ENCODE results near the gene KRCC1. TPM values are rescaled to one million over a fixed set of nuclear protein-coding genes. Genes with fewer than 3 reads are reported as not detected.

KRCC1 gene
- polyA plus RNA-seq, 1 donor from 2014 or later = 26.6 TPM

DNA sequence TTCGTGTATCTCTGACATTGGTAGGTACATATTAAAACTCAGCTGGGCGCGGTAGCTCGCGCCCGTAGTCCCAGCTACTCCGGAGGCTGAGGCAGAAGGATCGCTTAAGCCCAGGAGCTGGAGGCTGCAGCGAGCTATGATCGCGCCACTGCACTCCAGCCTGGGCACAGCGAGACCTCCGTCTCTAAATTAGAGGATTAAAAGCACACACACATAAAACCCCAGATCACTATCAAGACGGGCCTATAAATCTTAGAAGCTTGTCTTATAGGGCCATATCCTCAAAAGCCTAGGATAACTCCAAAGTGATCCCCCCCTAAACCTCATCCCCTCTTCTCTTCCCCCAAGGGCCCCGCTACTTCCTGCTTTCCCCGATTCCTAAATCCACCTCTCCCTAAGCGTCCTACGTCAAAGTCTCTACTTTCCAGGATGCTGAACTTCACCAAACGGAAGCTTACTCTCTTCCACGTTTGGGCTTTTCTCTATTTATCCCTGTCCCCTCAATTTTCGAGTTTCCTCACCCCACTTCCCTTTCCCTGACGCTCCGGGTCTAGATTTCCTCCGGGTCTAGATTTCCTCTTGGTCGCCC, 707 bp downstream of the KRCC1 start:
- H3K9me3 ChIP-seq (ENCODE audit: low read length) = no peaks in the 10 kb centered on the region
- peak overlapping the region; percentile 86 for H3K9ac ChIP-seq (ENCODE audit: low read length)
- peaks cover 14% of the 10 kb centered on the region for H3K79me2 ChIP-seq (replicated peaks; ENCODE audit: insufficient read depth, low read length)
- TF ChIP-seq MXI1 (conservative IDR thresholded peaks at IDR 0.05; ENCODE audit: poor library complexity, severe bottlenecking) = no peak
- TF ChIP-seq CTCF (IDR thresholded peaks at IDR 0.05; ENCODE audit: poor library complexity, severe bottlenecking) = no peak
- no peak for TF ChIP-seq RAD21 (conservative IDR thresholded peaks at IDR 0.05)
- no peaks in the 10 kb centered on the region for H3K9me2 ChIP-seq (ENCODE audit: insufficient read depth, low read length)
- no peaks in the 10 kb centered on the region for H3K27me3 ChIP-seq (ENCODE audit: insufficient read depth, low read depth, low read length)
- peak overlapping the region; percentile 83 for H3K4me3 ChIP-seq (ENCODE audit: low read length)
- H3K4me2 ChIP-seq (ENCODE audit: low read length) = peak overlapping the region; percentile 43
- peak overlapping the region; percentile 83 for H3K27ac ChIP-seq (ENCODE audit: low read length)
- no peaks in the 10 kb centered on the region for H3K36me3 ChIP-seq (ENCODE audit: insufficient read depth, low read length)
- H2AFZ ChIP-seq (ENCODE audit: low read depth, low read length) = peak overlapping the region; percentile 41
- no peaks in the 10 kb centered on the region for H4K20me1 ChIP-seq (ENCODE audit: insufficient read depth)
- H3F3A ChIP-seq (ENCODE audit: insufficient read depth, low read length, poor library complexity, severe bottlenecking) = no peaks in the 10 kb centered on the region

DNA sequence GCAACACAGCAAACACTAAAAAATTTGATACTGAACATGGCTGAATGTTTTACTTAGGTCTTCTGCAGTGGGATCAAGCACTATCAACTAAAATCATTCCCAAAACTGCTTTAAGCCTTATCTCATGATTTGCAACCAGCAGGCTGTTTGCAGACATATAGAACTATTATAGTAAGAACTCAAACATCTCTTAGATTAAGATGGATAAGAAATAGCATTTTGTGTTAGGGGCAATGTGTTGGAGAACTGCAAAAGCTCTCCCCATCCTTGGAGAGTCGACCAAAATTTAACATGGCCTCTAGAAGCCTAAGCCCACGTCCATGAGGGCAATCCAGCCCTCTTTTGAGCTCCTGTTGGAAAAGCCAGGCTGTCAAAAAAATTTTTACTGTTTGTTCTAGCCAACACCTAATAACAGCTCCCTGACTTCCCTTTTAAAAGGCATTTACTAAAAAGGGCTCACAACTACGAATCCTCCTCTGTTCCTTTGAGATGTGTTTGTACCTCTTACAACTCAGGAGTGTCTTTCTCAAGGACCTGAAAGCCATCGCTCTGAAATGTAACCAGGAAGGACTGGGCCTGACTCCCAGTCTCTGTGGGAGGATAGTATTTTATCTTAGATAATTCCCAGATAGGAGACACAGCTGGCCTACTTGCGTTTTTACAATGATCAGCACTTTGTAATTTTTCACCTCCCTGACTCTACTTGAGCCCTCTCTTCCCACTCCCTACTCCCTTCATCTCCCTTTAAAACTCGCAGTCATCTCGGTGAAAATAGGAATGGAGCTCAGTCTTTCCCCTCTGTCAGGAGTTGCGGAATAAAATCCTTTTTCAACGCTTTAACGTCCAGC, 1.4 kb downstream of the KRCC1 start:
- Histone ChIP-seq H4K20me1 (ENCODE audit: insufficient read depth) (no peaks in the 10 kb centered on the region), H3K9ac (ENCODE audit: low read length) (peak overlapping the region; percentile 86), H3K4me2 (ENCODE audit: low read length) (peak overlapping the region; percentile 43), H3K4me3 (ENCODE audit: low read length) (peak overlapping the region; percentile 83), H3K27me3 (ENCODE audit: insufficient read depth, low read depth, low read length) (no peaks in the 10 kb centered on the region), H3K9me2 (ENCODE audit: insufficient read depth, low read length) (no peaks in the 10 kb centered on the region), H3K36me3 (ENCODE audit: insufficient read depth, low read length) (no peaks in the 10 kb centered on the region), H3K79me2 (replicated peaks; ENCODE audit: insufficient read depth, low read length) (peaks cover 14% of the 10 kb centered on the region), H3K9me3 (ENCODE audit: low read length) (no peaks in the 10 kb centered on the region), H2AFZ (ENCODE audit: low read depth, low read length) (no peak overlapping the region), H3K27ac (ENCODE audit: low read length) (no peak overlapping the region), H3F3A (ENCODE audit: insufficient read depth, low read length, poor library complexity, severe bottlenecking) (no peaks in the 10 kb centered on the region)
- no peak for TF ChIP-seq EP300 (conservative IDR thresholded peaks at IDR 0.05; ENCODE audit: poor library complexity, severe bottlenecking)
- TF ChIP-seq TAF1 (IDR thresholded peaks at IDR 0.05; ENCODE audit: low read depth) = no peak
- TF ChIP-seq EZH2 (IDR thresholded peaks at IDR 0.05; ENCODE audit: borderline replicate concordance, insufficient read depth, low read length, poor library complexity, severe bottlenecking) = no peak
- TF ChIP-seq MXI1 (conservative IDR thresholded peaks at IDR 0.05; ENCODE audit: poor library complexity, severe bottlenecking) = no peak
- TF ChIP-seq CTCF (IDR thresholded peaks at IDR 0.05; ENCODE audit: poor library complexity, severe bottlenecking) = no peak
- no peak for TF ChIP-seq RAD21 (conservative IDR thresholded peaks at IDR 0.05)
- TF ChIP-seq POLR2AphosphoS5 (IDR thresholded peaks at IDR 0.05) = no peak
- TF ChIP-seq SMC3 (conservative IDR thresholded peaks at IDR 0.05; ENCODE audit: poor library complexity) = no peak
- TF ChIP-seq, protein P1, sequence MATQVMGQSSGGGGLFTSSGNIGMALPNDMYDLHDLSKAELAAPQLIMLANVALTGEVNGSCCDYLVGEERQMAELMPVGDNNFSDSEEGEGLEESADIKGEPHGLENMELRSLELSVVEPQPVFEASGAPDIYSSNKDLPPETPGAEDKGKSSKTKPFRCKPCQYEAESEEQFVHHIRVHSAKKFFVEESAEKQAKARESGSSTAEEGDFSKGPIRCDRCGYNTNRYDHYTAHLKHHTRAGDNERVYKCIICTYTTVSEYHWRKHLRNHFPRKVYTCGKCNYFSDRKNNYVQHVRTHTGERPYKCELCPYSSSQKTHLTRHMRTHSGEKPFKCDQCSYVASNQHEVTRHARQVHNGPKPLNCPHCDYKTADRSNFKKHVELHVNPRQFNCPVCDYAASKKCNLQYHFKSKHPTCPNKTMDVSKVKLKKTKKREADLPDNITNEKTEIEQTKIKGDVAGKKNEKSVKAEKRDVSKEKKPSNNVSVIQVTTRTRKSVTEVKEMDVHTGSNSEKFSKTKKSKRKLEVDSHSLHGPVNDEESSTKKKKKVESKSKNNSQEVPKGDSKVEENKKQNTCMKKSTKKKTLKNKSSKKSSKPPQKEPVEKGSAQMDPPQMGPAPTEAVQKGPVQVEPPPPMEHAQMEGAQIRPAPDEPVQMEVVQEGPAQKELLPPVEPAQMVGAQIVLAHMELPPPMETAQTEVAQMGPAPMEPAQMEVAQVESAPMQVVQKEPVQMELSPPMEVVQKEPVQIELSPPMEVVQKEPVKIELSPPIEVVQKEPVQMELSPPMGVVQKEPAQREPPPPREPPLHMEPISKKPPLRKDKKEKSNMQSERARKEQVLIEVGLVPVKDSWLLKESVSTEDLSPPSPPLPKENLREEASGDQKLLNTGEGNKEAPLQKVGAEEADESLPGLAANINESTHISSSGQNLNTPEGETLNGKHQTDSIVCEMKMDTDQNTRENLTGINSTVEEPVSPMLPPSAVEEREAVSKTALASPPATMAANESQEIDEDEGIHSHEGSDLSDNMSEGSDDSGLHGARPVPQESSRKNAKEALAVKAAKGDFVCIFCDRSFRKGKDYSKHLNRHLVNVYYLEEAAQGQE (IDR thresholded peaks at IDR 0.05; ENCODE audit: borderline replicate concordance) = no peak
